IPS-NIHi7 (cell line): ENCODE measurements around the gene ZBTB46.
"Not testable (repeated sequence)": the region's sequence is repeated elsewhere in the genome, so short reads cannot be mapped to it uniquely, and the experiment has no call there.

ENCODE experiments used
- DNase-seq: peaks from one replicate; pipeline ENCODE4 v3.0.0; 2012; ENCODE audit warnings: mixed read lengths; ENCODE audit errors: extremely low spot score

ZBTB46 gene

GRCh38 chr20:63858393-63859165 is 27.5 kb upstream of the ZBTB46 start:
- peak; percentile 77 for DNase-seq

GRCh38 chr20:63857764-63858392 is 26.8 kb upstream of the ZBTB46 start:
- DNase-seq: no peak

- peak; percentile 48 for DNase-seq
These were observed 25.0 kb upstream of the ZBTB46 start for GRCh38 chr20:63856098-63856511.

GRCh38 chr20:63855363-63856097 is 24.5 kb upstream of the ZBTB46 start:
- DNase-seq: peak; percentile 35

GRCh38 chr20:63854766-63855362 is 23.8 kb upstream of the ZBTB46 start:
- DNase-seq: peak; percentile 25

GRCh38 chr20:63854069-63854765 is 23.2 kb upstream of the ZBTB46 start:
- peak; percentile 37 for DNase-seq

- DNase-seq: not testable (repeated sequence)
These were observed 22.6 kb upstream of the ZBTB46 start for GRCh38 chr20:63853733-63854068.

GRCh38 chr20:63851548-63851943 is 20.5 kb upstream of the ZBTB46 start:
- not testable (repeated sequence) for DNase-seq

- no peak for DNase-seq
These were observed 19.9 kb upstream of the ZBTB46 start for GRCh38 chr20:63850689-63851547.

GRCh38 chr20:63848003-63848911 is 17.2 kb upstream of the ZBTB46 start:
- no peak for DNase-seq

- DNase-seq: peak; percentile 64
These were observed 16.4 kb upstream of the ZBTB46 start for GRCh38 chr20:63847237-63848002.

- DNase-seq: no peak
These were observed 15.8 kb upstream of the ZBTB46 start for GRCh38 chr20:63846888-63847236.

GRCh38 chr20:63846128-63846771 is 15.2 kb upstream of the ZBTB46 start:
- peak; percentile 79 for DNase-seq

GRCh38 chr20:63844511-63844991 is 13.5 kb upstream of the ZBTB46 start:
- DNase-seq: no peak

GRCh38 chr20:63843778-63844177 is 12.7 kb upstream of the ZBTB46 start:
- no peak for DNase-seq

- DNase-seq: no peak
These were observed 12.2 kb upstream of the ZBTB46 start for GRCh38 chr20:63843222-63843621.

- no peak for DNase-seq
These were observed 11.2 kb upstream of the ZBTB46 start for GRCh38 chr20:63842258-63842657.

- no peak for DNase-seq
These were observed 9.4 kb upstream of the ZBTB46 start for GRCh38 chr20:63840405-63840828.
